WERI-Rb-1 (cell line): Measurements from ENCODE around the gene ING4.

ENCODE experiments used
- DNase-seq: peaks from one replicate; pipeline ENCODE4 v3.0.0-alpha.2; 2020
- H3K27ac ChIP-seq: fragments of 250-450 bp; sonication (Bioruptor Pico); 2 replicates; pipeline ENCODE4 v1.5.1; 2020; ENCODE audit warnings: mild to moderate bottlenecking, moderate library complexity
- H3K27me3 ChIP-seq: fragments of 250-450 bp; sonication (Bioruptor Pico); 2 replicates; pipeline ENCODE4 v1.5.1; 2021; ENCODE audit warnings: mild to moderate bottlenecking, low read depth, moderate library complexity; ENCODE audit not compliant: insufficient read depth, severe bottlenecking
- H3K36me3 ChIP-seq: fragments of 250-450 bp; sonication (Bioruptor Pico); 2 replicates; pipeline ENCODE4 v1.5.1; 2020; ENCODE audit warnings: mild to moderate bottlenecking, moderate library complexity
- H3K4me3 ChIP-seq: 2 replicates; pipeline ENCODE4 v1.5.1; 2011; ENCODE audit warnings: low read depth, mild to moderate bottlenecking, control low read depth, low read length
- H3K9me3 ChIP-seq: fragments of 250-450 bp; sonication (Bioruptor Pico); 2 replicates; pipeline ENCODE4 v1.5.1; 2021; ENCODE audit warnings: mild to moderate bottlenecking, moderate library complexity; ENCODE audit not compliant: severe bottlenecking
- TF ChIP-seq, protein P1 (sequence below): IDR thresholded peaks from 2 replicates; pipeline ENCODE4 v1.5.1; 2011; ENCODE audit warnings: low read depth, mild to moderate bottlenecking, control low read depth, inconsistent platforms, low read length

ING4 gene

DNA sequence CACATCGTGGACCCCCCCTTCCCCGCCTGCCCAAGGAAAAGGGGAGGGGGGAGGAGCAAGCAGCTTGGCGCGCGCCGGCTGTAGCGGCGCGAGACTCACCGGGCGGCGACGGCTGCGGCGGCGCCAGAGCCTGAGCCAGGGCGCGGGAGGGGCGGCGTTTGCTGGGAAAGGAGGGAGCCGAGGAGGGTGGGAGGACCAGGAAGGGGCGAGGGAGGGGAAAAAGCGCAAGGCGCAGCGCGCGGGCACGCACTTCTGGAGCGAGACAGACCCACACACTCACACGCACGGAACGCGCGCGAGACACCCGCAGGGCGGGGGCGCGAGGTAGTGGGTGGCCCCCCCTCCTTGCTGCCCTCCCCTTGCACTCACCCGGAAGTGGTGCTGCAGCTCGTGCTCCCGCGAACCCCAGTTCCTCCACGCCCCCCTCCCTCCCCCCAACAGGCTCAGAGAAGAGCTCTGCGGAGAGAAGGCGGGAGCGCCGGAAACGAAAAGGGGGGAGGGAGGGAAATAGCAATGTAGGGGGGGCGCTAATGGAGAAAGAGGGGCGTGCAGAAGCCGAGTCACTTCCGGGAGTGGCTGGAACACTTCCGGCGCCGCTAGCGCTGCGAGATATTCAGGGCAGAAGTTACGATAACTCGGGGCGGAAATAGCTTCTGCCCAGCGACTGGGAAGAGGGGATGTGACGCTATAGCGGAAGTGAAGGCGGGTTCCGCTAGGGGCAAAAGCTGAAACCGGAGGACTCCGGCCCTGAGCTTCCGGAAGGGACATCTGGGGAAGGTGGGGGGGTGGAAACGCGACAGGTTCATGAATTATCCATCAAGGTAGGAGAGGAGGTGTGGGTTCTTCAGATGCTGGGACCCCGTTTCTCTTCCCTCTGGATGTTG is 26.3 kb upstream of the ING4 start, which contains the start of gene ZNF384:
Gene ZNF384, minus strand, starts transcription at position 377 of the 884 bp plus-strand sequence. CDS start 9,855 bp downstream, outside the sequence.
- H3K36me3 ChIP-seq: peaks cover 32% of the 10 kb centered on the region
- peak; percentile 97 for DNase-seq
- no peaks in the 10 kb centered on the region for H3K27me3 ChIP-seq
- H3K27ac ChIP-seq: peak within 1 kb of the TSS; percentile 99
- TF ChIP-seq, protein P1, sequence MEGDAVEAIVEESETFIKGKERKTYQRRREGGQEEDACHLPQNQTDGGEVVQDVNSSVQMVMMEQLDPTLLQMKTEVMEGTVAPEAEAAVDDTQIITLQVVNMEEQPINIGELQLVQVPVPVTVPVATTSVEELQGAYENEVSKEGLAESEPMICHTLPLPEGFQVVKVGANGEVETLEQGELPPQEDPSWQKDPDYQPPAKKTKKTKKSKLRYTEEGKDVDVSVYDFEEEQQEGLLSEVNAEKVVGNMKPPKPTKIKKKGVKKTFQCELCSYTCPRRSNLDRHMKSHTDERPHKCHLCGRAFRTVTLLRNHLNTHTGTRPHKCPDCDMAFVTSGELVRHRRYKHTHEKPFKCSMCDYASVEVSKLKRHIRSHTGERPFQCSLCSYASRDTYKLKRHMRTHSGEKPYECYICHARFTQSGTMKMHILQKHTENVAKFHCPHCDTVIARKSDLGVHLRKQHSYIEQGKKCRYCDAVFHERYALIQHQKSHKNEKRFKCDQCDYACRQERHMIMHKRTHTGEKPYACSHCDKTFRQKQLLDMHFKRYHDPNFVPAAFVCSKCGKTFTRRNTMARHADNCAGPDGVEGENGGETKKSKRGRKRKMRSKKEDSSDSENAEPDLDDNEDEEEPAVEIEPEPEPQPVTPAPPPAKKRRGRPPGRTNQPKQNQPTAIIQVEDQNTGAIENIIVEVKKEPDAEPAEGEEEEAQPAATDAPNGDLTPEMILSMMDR: no peak
- H3K9me3 ChIP-seq: no peaks in the 10 kb centered on the region
- H3K4me3 ChIP-seq: peak within 1 kb of the TSS; percentile 51

DNA sequence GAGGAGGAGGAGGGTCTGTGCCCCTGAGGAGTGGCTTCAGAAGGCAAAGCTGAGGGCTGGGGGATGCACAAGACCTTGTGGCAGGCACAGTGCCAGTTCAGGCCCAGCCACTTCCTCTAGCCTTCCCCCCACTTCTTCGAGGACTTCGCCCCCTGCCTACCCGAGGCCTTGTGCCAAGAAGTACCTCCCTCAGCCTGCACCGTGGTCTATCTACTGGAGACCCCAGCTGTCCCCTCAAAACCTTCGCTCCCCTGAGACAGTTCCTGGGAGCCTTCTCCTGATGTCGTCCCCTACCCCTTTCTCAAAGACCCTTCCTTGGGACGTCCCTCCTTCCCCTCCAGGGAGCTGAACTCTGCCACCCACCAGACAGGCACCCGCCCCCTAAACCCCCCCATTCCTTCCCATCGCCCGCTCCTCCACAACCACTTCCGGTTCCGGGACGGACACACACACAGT is 25.7 kb upstream of the ING4 start:
- no peak for DNase-seq
- Histone ChIP-seq H3K36me3 (peaks cover 38% of the 10 kb centered on the region), H3K27ac (peak overlapping the region; percentile 99), H3K4me3 (peak overlapping the region; percentile 51), H3K27me3 (no peaks in the 10 kb centered on the region), H3K9me3 (no peaks in the 10 kb centered on the region)
- TF ChIP-seq, protein P1: no peak

DNA sequence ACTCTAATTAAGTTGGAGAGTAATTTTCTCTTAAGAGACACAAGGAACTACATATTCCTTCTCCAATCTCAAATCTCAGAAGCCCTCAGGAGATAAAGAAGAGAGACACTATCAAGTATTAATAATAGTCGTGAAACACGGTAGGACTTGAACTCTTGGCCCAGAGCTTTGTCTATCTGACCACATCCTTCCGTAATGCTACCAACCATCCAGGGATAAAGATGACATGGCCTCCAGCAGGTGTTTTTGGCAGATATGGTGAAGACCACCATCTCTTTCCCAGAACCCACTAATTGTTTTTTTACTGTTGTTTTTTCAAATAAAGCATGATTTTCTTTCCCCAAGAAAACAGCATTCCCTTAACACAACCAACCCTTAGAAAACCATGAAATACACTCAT is 22.9 kb upstream of the ING4 start:
- H3K27me3 ChIP-seq: no peaks in the 10 kb centered on the region
- peaks cover 53% of the 10 kb centered on the region for H3K36me3 ChIP-seq
- H3K4me3 ChIP-seq: no peak overlapping the region
- DNase-seq: no peak
- TF ChIP-seq, protein P1: no peak
- no peak overlapping the region for H3K27ac ChIP-seq
- no peaks in the 10 kb centered on the region for H3K9me3 ChIP-seq

DNA sequence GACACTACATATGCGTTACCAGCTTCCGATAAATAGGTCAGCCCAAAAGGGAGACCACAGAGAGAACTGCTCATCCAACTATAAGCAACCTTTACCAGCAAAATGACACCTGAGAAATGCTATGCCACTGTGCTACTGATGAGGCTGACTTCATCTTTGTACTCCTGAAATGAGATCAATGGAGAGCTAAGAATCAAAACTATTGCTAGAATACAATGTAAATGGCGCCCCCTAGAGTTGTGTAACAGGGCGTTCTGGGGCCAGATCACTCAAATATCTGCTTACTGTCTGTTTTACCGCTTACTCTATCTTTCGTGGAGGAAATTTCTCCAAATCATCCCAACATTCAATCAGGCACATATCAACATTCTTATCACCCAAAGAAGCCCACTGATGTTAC is 21.7 kb upstream of the ING4 start:
- TF ChIP-seq, protein P1: peak; percentile 48; the same call in 1 of the 2 replicates
- no peak overlapping the region for H3K4me3 ChIP-seq
- DNase-seq: peak; percentile 24
- H3K9me3 ChIP-seq: no peaks in the 10 kb centered on the region
- peaks cover 64% of the 10 kb centered on the region for H3K36me3 ChIP-seq
- no peak overlapping the region for H3K27ac ChIP-seq
- H3K27me3 ChIP-seq: no peaks in the 10 kb centered on the region

DNA sequence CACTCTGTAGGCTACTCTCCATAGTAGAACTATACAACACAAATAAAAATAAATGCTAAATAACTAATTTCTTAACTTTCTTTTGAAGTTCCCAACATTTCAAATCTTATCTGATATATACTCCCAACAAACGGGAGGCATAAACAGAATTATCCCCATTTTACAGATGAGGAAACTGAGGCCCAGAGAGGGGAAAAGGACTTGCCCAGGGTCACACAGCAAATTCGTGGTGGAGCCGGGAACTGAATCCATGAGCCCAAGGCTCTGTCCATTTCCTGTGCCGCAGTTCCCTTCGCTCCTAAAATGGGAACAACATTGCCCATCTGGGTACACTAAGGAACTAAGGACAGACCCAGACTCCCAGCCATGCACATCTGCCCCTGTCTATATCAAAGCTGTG is 14.0 kb upstream of the ING4 start:
- Histone ChIP-seq H3K27ac (no peak overlapping the region), H3K36me3 (peaks cover 88% of the 10 kb centered on the region), H3K9me3 (no peaks in the 10 kb centered on the region), H3K4me3 (no peak overlapping the region), H3K27me3 (no peaks in the 10 kb centered on the region)
- TF ChIP-seq, protein P1: no peak
- no peak for DNase-seq
